ENCODE results near the gene NCOR1. TPM values are rescaled to one million over a fixed set of nuclear protein-coding genes. Genes with fewer than 3 reads are reported as not detected.
A peak's percentile ranks its signal among the peaks of the same experiment; 100 is the strongest.

NCOR1 gene
- total RNA-seq, 1 donor from 2014 or later: 79.3 TPM

DNA sequence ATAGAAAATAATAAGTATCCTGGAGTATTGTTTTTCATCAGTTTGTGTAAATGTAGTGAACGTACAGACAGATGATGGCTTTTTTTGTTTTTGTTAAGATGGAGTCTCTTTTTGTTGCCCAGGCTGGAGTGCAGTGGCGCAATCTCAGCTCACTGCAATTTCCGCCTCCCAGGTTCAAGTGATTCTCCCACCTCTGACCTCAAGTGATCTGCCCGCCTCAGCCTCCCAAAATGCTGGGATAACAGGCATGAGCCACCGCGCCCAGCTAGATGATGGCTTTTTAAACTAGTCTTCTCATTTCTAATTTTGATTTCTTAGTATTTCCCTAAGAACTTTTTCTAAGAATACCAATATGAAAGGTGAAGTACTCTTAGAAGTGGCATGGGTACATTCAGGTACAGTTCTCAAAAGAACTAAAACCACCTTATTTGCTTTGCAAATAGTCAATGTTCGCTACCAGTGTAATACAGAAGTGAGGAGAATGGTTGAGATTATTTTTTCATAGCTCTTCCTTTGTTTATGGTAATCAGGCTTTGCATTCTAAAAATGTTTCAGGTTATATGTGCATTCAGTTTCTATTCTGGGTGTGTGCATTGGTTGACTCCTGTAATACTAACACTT lies 181.5 kb downstream of the NCOR1 start:
- DNase-seq (ENCODE audit: low read depth): no peak
- peaks cover 4% of the 10 kb centered on the region for H3K36me3 ChIP-seq (ENCODE audit: control insufficient read depth, insufficient read depth, low read length)
- no peak overlapping the region for H3K4me3 ChIP-seq (ENCODE audit: low read depth, low read length)
- TF ChIP-seq, protein P1, sequence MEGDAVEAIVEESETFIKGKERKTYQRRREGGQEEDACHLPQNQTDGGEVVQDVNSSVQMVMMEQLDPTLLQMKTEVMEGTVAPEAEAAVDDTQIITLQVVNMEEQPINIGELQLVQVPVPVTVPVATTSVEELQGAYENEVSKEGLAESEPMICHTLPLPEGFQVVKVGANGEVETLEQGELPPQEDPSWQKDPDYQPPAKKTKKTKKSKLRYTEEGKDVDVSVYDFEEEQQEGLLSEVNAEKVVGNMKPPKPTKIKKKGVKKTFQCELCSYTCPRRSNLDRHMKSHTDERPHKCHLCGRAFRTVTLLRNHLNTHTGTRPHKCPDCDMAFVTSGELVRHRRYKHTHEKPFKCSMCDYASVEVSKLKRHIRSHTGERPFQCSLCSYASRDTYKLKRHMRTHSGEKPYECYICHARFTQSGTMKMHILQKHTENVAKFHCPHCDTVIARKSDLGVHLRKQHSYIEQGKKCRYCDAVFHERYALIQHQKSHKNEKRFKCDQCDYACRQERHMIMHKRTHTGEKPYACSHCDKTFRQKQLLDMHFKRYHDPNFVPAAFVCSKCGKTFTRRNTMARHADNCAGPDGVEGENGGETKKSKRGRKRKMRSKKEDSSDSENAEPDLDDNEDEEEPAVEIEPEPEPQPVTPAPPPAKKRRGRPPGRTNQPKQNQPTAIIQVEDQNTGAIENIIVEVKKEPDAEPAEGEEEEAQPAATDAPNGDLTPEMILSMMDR (IDR thresholded peaks at IDR 0.05; ENCODE audit: insufficient read depth, low read length, poor library complexity, severe bottlenecking): no peak
- H3K27me3 ChIP-seq (ENCODE audit: control insufficient read depth, insufficient read depth, low read length): no peaks in the 10 kb centered on the region

DNA sequence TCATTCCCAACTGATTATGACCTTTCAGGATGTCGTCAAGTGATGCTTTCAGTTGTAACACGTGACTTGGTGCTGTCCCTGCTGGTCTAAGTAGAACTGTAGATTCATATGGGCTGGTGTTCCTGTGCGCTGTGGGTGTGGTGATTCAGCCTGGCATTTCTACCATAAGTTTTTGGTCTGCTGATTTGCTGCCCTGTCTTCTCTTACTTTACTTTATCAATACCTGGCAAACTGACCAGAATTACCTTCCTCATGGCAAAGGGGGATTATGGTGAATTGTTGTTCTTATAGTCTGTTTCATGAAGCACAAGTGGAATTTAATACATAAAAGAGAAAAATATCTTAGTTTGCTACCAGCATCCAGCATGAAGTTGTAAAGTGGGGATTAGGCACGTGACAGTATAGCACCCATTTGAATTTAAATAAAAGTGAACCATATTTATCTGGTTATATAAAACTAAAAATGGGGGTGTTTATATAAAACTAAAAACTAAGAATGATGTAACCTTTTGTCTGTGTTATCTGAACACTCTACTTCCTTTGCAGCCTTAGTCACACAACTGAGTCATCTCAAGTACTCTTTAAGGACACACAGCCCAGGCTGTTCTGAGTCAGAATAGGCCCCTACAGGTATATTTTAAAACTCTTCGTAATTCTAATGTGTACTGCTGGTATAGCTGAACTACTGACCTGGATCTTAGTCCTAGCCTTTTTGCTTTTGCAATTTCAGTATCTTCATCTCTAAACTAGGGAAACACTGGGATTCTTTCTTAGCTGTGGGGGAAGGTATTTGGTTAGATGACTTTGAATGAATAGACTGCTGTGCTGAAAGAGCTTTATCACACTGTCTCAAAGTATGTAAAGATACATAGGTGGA lies 187.4 kb downstream of the NCOR1 start:
- Histone ChIP-seq H3K4me3 (ENCODE audit: low read depth, low read length) (no peak overlapping the region), H3K36me3 (ENCODE audit: control insufficient read depth, insufficient read depth, low read length) (peaks cover 5% of the 10 kb centered on the region), H3K27me3 (ENCODE audit: control insufficient read depth, insufficient read depth, low read length) (no peaks in the 10 kb centered on the region)
- peak; percentile 88 for DNase-seq (ENCODE audit: low read depth)
- TF ChIP-seq, protein P1 (IDR thresholded peaks at IDR 0.05; ENCODE audit: insufficient read depth, low read length, poor library complexity, severe bottlenecking): no peak

DNA sequence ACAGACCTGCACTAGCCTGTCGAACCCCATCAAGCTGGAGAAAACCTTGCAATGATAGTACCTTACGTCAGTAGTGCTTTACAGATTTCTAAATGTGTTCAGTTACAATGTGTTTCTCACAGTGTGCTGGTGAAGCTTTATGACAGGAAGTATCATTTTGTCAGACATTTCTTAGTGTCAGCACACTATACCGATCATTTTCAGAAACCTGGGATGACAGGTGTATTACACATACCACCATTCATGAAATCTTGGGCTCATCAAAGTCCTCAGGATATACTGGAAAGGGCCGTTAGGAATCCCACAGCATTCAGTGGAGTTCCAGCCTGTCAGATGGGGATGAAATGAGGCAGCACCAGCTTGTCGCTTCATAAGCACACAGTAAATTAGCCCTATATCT lies 188.4 kb downstream of the NCOR1 start:
- no peak overlapping the region for H3K4me3 ChIP-seq (ENCODE audit: low read depth, low read length)
- H3K36me3 ChIP-seq (ENCODE audit: control insufficient read depth, insufficient read depth, low read length): peaks cover 3% of the 10 kb centered on the region
- DNase-seq (ENCODE audit: low read depth): no peak
- TF ChIP-seq, protein P1 (IDR thresholded peaks at IDR 0.05; ENCODE audit: insufficient read depth, low read length, poor library complexity, severe bottlenecking): no peak
- no peaks in the 10 kb centered on the region for H3K27me3 ChIP-seq (ENCODE audit: control insufficient read depth, insufficient read depth, low read length)

DNA sequence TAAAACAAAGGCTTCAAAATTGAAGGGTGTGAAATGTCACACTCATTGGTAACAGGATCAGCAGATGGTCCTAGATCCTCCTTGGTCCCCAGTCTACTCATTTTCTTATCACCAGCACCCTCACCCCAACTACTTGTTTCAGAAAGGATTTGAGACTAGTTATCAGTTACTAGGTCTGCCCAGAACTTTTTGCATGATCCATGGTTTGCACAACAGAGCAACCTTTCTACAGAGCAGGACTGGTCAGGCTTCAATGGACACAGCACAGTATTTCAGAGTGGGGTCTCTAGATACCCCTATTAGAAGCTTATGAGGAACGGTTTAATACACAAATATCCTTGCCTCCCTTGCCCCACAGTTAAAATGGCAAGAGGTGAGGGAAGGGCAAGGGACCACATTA lies 190.1 kb downstream of the NCOR1 start:
- no peaks in the 10 kb centered on the region for H3K27me3 ChIP-seq (ENCODE audit: control insufficient read depth, insufficient read depth, low read length)
- H3K4me3 ChIP-seq (ENCODE audit: low read depth, low read length): no peak overlapping the region
- no peak for DNase-seq (ENCODE audit: low read depth)
- TF ChIP-seq, protein P1 (IDR thresholded peaks at IDR 0.05; ENCODE audit: insufficient read depth, low read length, poor library complexity, severe bottlenecking): no peak
- peaks cover 3% of the 10 kb centered on the region for H3K36me3 ChIP-seq (ENCODE audit: control insufficient read depth, insufficient read depth, low read length)

DNA sequence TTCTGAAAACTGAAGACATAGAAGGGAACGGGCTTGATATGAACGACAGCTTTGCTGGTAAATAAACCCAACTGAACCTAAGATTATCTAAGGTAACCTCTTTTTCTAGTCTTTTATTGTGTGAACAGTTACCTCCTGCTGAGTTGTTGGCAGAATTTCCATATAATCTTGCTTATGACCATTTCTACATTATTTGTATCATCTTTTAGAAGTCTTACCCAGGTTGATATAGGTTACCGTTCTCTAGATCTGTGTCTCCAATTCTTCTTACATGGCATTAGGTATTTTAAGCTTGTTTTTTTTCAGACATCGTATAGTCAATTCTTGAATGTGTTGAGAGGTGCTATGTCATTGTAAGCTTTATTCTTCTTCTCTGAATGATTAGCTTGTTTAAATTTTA lies 191.5 kb downstream of the NCOR1 start:
- H3K36me3 ChIP-seq (ENCODE audit: control insufficient read depth, insufficient read depth, low read length): peaks cover 3% of the 10 kb centered on the region

More for the DNA sequence above, 191.5 kb downstream of the NCOR1 start:
- Histone ChIP-seq H3K27me3 (ENCODE audit: control insufficient read depth, insufficient read depth, low read length) (no peaks in the 10 kb centered on the region), H3K4me3 (ENCODE audit: low read depth, low read length) (no peak overlapping the region)
- no peak for DNase-seq (ENCODE audit: low read depth)
- TF ChIP-seq, protein P1 (IDR thresholded peaks at IDR 0.05; ENCODE audit: insufficient read depth, low read length, poor library complexity, severe bottlenecking): no peak

All from kidney epithelial cell (primary cell).